ENCODE measurements around the gene BHLHA9.

Gene BHLHA9

GRCh38 chr17:1228781-1229348 lies 41.4 kb upstream of the BHLHA9 start:
- Histone ChIP-seq H2BK120ac (ENCODE audit: low read depth, low read length) (no peak overlapping the region), H3K36me3 (ENCODE audit: control insufficient read depth in 1 of 2, insufficient read depth in 2 of 2, low read depth in 1 of 2, low read length in 2 of 2) (no peaks in the 10 kb centered on the region), H3K79me1 (replicated peaks; ENCODE audit: low read length, poor library complexity, severe bottlenecking) (no peaks in the 10 kb centered on the region), H3K27ac (ENCODE audit: low read length, poor library complexity, severe bottlenecking) (no peak overlapping the region), H4K91ac (ENCODE audit: low read length) (no peak overlapping the region), H3K4me3 (ENCODE audit: insufficient read depth in 1 of 2, low read depth in 1 of 2, low read length in 2 of 2) (no peak overlapping the region), H3K9ac (ENCODE audit: low read length) (no peak overlapping the region), H2AK5ac (ENCODE audit: low read length, severe bottlenecking) (no peak overlapping the region), H3K9me3 (ENCODE audit: control insufficient read depth, low read length) (no peaks in the 10 kb centered on the region), H2BK5ac (ENCODE audit: low read depth, low read length, poor library complexity, severe bottlenecking) (no peak overlapping the region), H3K4me2 (ENCODE audit: low read length, poor library complexity, severe bottlenecking) (peak overlapping the region; percentile 92), H3K4me1 (ENCODE audit: control insufficient read depth, insufficient read depth, low read depth, low read length) (peaks cover 22% of the 10 kb centered on the region), H3K4ac (ENCODE audit: low read depth in 1 of 2, low read length in 2 of 2) (no peak overlapping the region), H2BK15ac (ENCODE audit: low read depth, poor library complexity, severe bottlenecking) (no peak overlapping the region), H2BK12ac (ENCODE audit: low read length in 2 of 2) (no peak overlapping the region), H3K14ac (ENCODE audit: low read length in 2 of 2) (no peak overlapping the region), H3K23ac (ENCODE audit: low read length in 2 of 2) (no peak overlapping the region), H2AFZ (ENCODE audit: low read depth, low read length) (no peak overlapping the region), H3K27me3 (ENCODE audit: control insufficient read depth in 1 of 2, insufficient read depth in 1 of 2, low read length in 2 of 2) (peaks cover 40 to 52% of the 10 kb centered on the region in 2 experiments), H4K8ac (ENCODE audit: low read length) (no peak overlapping the region), H3K18ac (ENCODE audit: low read depth in 1 of 2, low read length in 2 of 2) (no peak overlapping the region)
- DNase-seq, result no peak
- WGBS, result 3% methylated on average over 45 of the region's 79 CpGs

DNA sequence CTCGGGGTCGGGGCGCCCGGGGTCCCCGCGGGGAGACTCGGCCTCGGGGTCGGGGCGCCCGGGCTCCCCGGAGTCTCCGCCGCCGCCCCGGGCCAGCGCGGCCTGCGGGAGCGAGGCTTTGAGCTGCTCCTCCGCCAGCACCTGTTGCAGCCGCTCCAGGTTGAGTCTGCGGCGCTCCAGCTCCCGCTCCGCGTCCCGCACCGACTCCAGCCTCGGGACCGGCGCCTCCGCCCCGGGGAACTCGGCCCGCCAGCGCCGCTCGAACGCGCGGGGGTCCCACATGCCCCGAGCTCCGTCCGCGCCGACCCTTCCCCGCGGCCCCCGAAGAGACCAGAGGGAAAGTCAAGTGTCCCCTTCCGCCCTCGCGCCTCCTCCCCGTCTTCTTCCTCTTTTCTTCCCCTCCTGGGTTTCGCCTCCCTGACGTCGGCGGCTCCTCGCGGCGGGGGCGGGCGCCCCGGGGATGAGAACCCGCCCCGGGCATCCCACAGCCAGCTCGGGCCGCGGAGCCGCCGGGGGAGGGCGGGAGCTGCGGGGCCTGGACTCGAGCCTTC lies 40.8 kb upstream of the BHLHA9 start:
- Histone ChIP-seq H3K9ac (ENCODE audit: low read length) (peak overlapping the region; percentile 55), H4K8ac (ENCODE audit: low read length) (no peak overlapping the region), H3K9me3 (ENCODE audit: control insufficient read depth, low read length) (no peaks in the 10 kb centered on the region), H3K4me1 (ENCODE audit: control insufficient read depth, insufficient read depth, low read depth, low read length) (peaks cover 22% of the 10 kb centered on the region), H3K23ac (ENCODE audit: low read length in 2 of 2) (no peak overlapping the region), H2BK5ac (ENCODE audit: low read depth, low read length, poor library complexity, severe bottlenecking) (no peak overlapping the region), H2BK12ac (ENCODE audit: low read length in 2 of 2) (no peak overlapping the region), H4K91ac (ENCODE audit: low read length) (no peak overlapping the region), H3K36me3 (ENCODE audit: control insufficient read depth in 1 of 2, insufficient read depth in 2 of 2, low read depth in 1 of 2, low read length in 2 of 2) (no peaks in the 10 kb centered on the region), H3K79me1 (replicated peaks; ENCODE audit: low read length, poor library complexity, severe bottlenecking) (no peaks in the 10 kb centered on the region), H3K4me2 (ENCODE audit: low read length, poor library complexity, severe bottlenecking) (peak overlapping the region; percentile 92), H3K14ac (ENCODE audit: low read length in 2 of 2) (peak overlapping the region in 1 of 2 experiments; percentile 57), H2BK120ac (ENCODE audit: low read depth, low read length) (no peak overlapping the region), H3K27ac (ENCODE audit: low read length, poor library complexity, severe bottlenecking) (no peak overlapping the region), H2BK15ac (ENCODE audit: low read depth, poor library complexity, severe bottlenecking) (no peak overlapping the region), H3K27me3 (ENCODE audit: control insufficient read depth in 1 of 2, insufficient read depth in 1 of 2, low read length in 2 of 2) (peaks cover 40 to 52% of the 10 kb centered on the region in 2 experiments), H3K4ac (ENCODE audit: low read depth in 1 of 2, low read length in 2 of 2) (no peak overlapping the region), H2AFZ (ENCODE audit: low read depth, low read length) (peak overlapping the region; percentile 62), H3K4me3 (ENCODE audit: insufficient read depth in 1 of 2, low read depth in 1 of 2, low read length in 2 of 2) (peak overlapping the region; percentile 39 to 75), H3K18ac (ENCODE audit: low read depth in 1 of 2, low read length in 2 of 2) (peak overlapping the region in 1 of 2 experiments; percentile 29), H2AK5ac (ENCODE audit: low read length, severe bottlenecking) (no peak overlapping the region)
- peak; percentile 22 for DNase-seq
- WGBS, result under 1% methylated on average over 55 of the region's 74 CpGs

DNA sequence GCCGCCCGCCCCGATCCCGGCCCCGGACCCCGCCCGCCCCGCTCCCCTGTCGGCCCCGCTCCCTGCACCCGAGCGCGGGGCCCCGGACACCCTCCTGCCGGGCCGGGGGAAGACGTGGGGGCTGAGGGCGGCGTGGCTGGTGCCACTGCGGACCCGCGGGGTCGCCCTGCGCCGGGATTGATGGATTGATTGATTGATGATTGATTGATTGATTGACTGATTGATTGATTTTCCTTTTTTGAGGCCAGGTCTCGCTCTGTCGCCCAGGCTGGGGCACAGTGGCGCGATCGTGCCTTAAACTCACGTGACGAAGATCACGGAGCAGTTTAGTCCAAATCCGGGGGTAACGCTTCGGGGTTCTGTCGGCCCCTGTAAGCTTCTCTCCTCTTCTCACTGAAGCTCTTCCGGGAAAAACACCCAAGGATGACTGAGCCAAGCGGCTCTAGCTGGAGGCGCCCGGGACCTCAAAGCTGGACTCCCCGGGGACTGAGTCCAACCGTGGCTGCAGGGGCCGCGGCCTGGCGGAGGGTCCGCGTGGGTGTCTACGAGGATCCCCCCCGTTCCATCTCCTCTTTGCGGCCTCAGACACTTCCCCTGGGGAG lies 40.2 kb upstream of the BHLHA9 start:
- Histone ChIP-seq H3K4me3 (ENCODE audit: insufficient read depth in 1 of 2, low read depth in 1 of 2, low read length in 2 of 2) (peak overlapping the region in 1 of 2 experiments; percentile 71), H3K18ac (ENCODE audit: low read depth in 1 of 2, low read length in 2 of 2) (no peak overlapping the region), H3K4me1 (ENCODE audit: control insufficient read depth, insufficient read depth, low read depth, low read length) (peaks cover 22% of the 10 kb centered on the region), H3K79me1 (replicated peaks; ENCODE audit: low read length, poor library complexity, severe bottlenecking) (no peaks in the 10 kb centered on the region), H3K9me3 (ENCODE audit: control insufficient read depth, low read length) (no peaks in the 10 kb centered on the region), H2AFZ (ENCODE audit: low read depth, low read length) (no peak overlapping the region), H3K27ac (ENCODE audit: low read length, poor library complexity, severe bottlenecking) (no peak overlapping the region), H2BK12ac (ENCODE audit: low read length in 2 of 2) (no peak overlapping the region), H4K8ac (ENCODE audit: low read length) (no peak overlapping the region), H2BK120ac (ENCODE audit: low read depth, low read length) (no peak overlapping the region), H2AK5ac (ENCODE audit: low read length, severe bottlenecking) (no peak overlapping the region), H2BK15ac (ENCODE audit: low read depth, poor library complexity, severe bottlenecking) (no peak overlapping the region), H3K27me3 (ENCODE audit: control insufficient read depth in 1 of 2, insufficient read depth in 1 of 2, low read length in 2 of 2) (peaks cover 40 to 52% of the 10 kb centered on the region in 2 experiments), H3K23ac (ENCODE audit: low read length in 2 of 2) (no peak overlapping the region), H4K91ac (ENCODE audit: low read length) (no peak overlapping the region), H3K14ac (ENCODE audit: low read length in 2 of 2) (no peak overlapping the region), H2BK5ac (ENCODE audit: low read depth, low read length, poor library complexity, severe bottlenecking) (no peak overlapping the region), H3K4ac (ENCODE audit: low read depth in 1 of 2, low read length in 2 of 2) (no peak overlapping the region), H3K36me3 (ENCODE audit: control insufficient read depth in 1 of 2, insufficient read depth in 2 of 2, low read depth in 1 of 2, low read length in 2 of 2) (no peaks in the 10 kb centered on the region), H3K9ac (ENCODE audit: low read length) (peak overlapping the region; percentile 78), H3K4me2 (ENCODE audit: low read length, poor library complexity, severe bottlenecking) (peak overlapping the region; percentile 27)
- DNase-seq, result no peak
- 47% methylated on average over 48 of the region's 51 CpGs for WGBS

- Histone ChIP-seq H3K79me1 (replicated peaks; ENCODE audit: low read length, poor library complexity, severe bottlenecking) (no peaks in the 10 kb centered on the region), H3K9me3 (ENCODE audit: control insufficient read depth, low read length) (no peaks in the 10 kb centered on the region), H2AK5ac (ENCODE audit: low read length, severe bottlenecking) (no peak overlapping the region), H2BK12ac (ENCODE audit: low read length in 2 of 2) (no peak overlapping the region), H3K18ac (ENCODE audit: low read depth in 1 of 2, low read length in 2 of 2) (no peak overlapping the region), H3K36me3 (ENCODE audit: control insufficient read depth in 1 of 2, insufficient read depth in 2 of 2, low read depth in 1 of 2, low read length in 2 of 2) (no peaks in the 10 kb centered on the region), H3K27me3 (ENCODE audit: control insufficient read depth in 1 of 2, insufficient read depth in 1 of 2, low read length in 2 of 2) (peaks cover 29 to 38% of the 10 kb centered on the region in 2 experiments), H3K4me3 (ENCODE audit: insufficient read depth in 1 of 2, low read depth in 1 of 2, low read length in 2 of 2) (no peak overlapping the region), H2BK5ac (ENCODE audit: low read depth, low read length, poor library complexity, severe bottlenecking) (no peak overlapping the region), H3K4ac (ENCODE audit: low read depth in 1 of 2, low read length in 2 of 2) (no peak overlapping the region), H3K9ac (ENCODE audit: low read length) (no peak overlapping the region), H2BK15ac (ENCODE audit: low read depth, poor library complexity, severe bottlenecking) (no peak overlapping the region), H3K4me2 (ENCODE audit: low read length, poor library complexity, severe bottlenecking) (no peak overlapping the region), H2AFZ (ENCODE audit: low read depth, low read length) (no peak overlapping the region), H3K23ac (ENCODE audit: low read length in 2 of 2) (no peak overlapping the region), H3K27ac (ENCODE audit: low read length, poor library complexity, severe bottlenecking) (no peak overlapping the region), H3K14ac (ENCODE audit: low read length in 2 of 2) (no peak overlapping the region), H4K8ac (ENCODE audit: low read length) (no peak overlapping the region), H2BK120ac (ENCODE audit: low read depth, low read length) (no peak overlapping the region), H4K91ac (ENCODE audit: low read length) (no peak overlapping the region), H3K4me1 (ENCODE audit: control insufficient read depth, insufficient read depth, low read depth, low read length) (peaks cover 22% of the 10 kb centered on the region)
- no peak for DNase-seq
- 93% methylated on average over 12 of the region's 12 CpGs for WGBS
These were observed 38.8 kb upstream of the BHLHA9 start for GRCh38 chr17:1231456-1231855.
